Measurements from ENCODE around the gene HS3ST3B1. TPM values are rescaled to one million over a fixed set of nuclear protein-coding genes. Genes with fewer than 3 reads are reported as not detected.

The HS3ST3B1 gene
- total and polyA plus RNA-seq, 2 experiments from 2014 or later = 8.1 to 17.7 TPM

DNA sequence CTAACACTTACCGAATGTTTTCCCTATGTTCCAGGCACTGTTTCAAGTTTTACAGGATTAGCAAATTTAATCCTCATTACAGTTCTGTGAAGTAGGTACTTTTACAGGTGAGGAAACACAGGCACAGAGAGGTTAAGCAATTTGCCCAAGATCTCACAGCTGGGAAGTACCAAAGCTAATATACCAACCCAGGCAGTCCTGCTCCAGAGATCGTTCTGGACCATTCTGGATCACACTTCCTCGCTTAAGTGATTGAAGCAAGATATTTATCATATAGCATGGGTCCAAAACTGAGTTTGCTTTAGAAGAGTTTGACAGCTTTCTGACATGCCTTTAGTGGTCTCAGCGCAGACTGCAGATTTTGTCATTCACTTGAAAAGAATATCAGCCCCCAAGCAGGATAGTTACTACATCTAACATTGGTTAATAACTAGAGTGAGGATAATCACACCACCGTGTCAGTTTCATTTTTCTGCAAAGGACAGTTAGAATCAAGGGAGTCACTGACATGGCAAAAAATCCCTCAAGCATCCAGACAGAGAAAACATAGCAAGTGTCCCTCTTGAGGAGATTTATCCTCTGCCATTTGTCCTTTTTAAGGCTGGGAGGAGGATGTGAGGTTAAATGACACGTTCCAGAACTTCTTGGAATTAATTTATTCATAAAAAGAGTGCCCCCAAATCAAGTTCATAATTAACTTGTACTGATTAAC, 5.1 kb downstream of the HS3ST3B1 start:
- H3F3A ChIP-seq (replicated peaks; ENCODE audit: low read depth) = peaks cover 4% of the 10 kb centered on the region; the same call in 1 of the 2 replicates
- Mint-ChIP-seq H3K27me3 (ENCODE audit: insufficient read depth, low read depth, poor library complexity) (peaks cover 36% of the 10 kb centered on the region), H3K36me3 (ENCODE audit: low read depth) (no peaks in the 10 kb centered on the region), H3K9me3 (no peaks in the 10 kb centered on the region), H3K27ac (no peak overlapping the region), H3K4me3 (peak overlapping the region; percentile 19; the same call in 1 of the 3 replicates), H3K4me1 (peaks cover 58% of the 10 kb centered on the region)
- peaks cover 16% of the 10 kb centered on the region; the same call in 1 of the 2 replicates for H4K20me1 ChIP-seq (replicated peaks; ENCODE audit: insufficient read depth)
- H3K4me1 ChIP-seq (ENCODE audit: insufficient read depth) = peaks cover 65% of the 10 kb centered on the region
- H3K4me2 ChIP-seq = peak overlapping the region; percentile 92
- H3K36me3 ChIP-seq (ENCODE audit: insufficient read depth) = no peaks in the 10 kb centered on the region
- no peak overlapping the region for H3K27ac ChIP-seq (ENCODE audit: low read depth)
- peaks cover 66% of the 10 kb centered on the region for H3K79me2 ChIP-seq (replicated peaks; ENCODE audit: insufficient read depth)
- H3K4me3 ChIP-seq = 0 out of 2 replicates have a peak overlapping the region, but pooled peaks have one; percentile 13
- DNase-seq (ENCODE audit: low spot score) = no peak
- H3K9me2 ChIP-seq (ENCODE audit: insufficient read depth) = no peaks in the 10 kb centered on the region
- H3K27me3 ChIP-seq (ENCODE audit: insufficient read depth) = peaks cover 54% of the 10 kb centered on the region
- no peak overlapping the region for H2AFZ ChIP-seq
- ATAC-seq = no peak
- TF ChIP-seq JUNB (IDR thresholded peaks at IDR 0.05; ENCODE audit: unreplicated experiment) (no peak), ETS1 (IDR thresholded peaks at IDR 0.05) (no peak), EZH2 (IDR thresholded peaks at IDR 0.05; ENCODE audit: low read depth, unreplicated experiment) (no peak), CREB1 (CRISPR knock-in tag; IDR thresholded peaks at IDR 0.05; ENCODE audit: low read depth) (no peak), ZNF114 (CRISPR knock-in tag; IDR thresholded peaks at IDR 0.05) (no peak), NANOG (IDR thresholded peaks at IDR 0.05; ENCODE audit: borderline replicate concordance) (no peak)
- TF ChIP-seq, protein P1, sequence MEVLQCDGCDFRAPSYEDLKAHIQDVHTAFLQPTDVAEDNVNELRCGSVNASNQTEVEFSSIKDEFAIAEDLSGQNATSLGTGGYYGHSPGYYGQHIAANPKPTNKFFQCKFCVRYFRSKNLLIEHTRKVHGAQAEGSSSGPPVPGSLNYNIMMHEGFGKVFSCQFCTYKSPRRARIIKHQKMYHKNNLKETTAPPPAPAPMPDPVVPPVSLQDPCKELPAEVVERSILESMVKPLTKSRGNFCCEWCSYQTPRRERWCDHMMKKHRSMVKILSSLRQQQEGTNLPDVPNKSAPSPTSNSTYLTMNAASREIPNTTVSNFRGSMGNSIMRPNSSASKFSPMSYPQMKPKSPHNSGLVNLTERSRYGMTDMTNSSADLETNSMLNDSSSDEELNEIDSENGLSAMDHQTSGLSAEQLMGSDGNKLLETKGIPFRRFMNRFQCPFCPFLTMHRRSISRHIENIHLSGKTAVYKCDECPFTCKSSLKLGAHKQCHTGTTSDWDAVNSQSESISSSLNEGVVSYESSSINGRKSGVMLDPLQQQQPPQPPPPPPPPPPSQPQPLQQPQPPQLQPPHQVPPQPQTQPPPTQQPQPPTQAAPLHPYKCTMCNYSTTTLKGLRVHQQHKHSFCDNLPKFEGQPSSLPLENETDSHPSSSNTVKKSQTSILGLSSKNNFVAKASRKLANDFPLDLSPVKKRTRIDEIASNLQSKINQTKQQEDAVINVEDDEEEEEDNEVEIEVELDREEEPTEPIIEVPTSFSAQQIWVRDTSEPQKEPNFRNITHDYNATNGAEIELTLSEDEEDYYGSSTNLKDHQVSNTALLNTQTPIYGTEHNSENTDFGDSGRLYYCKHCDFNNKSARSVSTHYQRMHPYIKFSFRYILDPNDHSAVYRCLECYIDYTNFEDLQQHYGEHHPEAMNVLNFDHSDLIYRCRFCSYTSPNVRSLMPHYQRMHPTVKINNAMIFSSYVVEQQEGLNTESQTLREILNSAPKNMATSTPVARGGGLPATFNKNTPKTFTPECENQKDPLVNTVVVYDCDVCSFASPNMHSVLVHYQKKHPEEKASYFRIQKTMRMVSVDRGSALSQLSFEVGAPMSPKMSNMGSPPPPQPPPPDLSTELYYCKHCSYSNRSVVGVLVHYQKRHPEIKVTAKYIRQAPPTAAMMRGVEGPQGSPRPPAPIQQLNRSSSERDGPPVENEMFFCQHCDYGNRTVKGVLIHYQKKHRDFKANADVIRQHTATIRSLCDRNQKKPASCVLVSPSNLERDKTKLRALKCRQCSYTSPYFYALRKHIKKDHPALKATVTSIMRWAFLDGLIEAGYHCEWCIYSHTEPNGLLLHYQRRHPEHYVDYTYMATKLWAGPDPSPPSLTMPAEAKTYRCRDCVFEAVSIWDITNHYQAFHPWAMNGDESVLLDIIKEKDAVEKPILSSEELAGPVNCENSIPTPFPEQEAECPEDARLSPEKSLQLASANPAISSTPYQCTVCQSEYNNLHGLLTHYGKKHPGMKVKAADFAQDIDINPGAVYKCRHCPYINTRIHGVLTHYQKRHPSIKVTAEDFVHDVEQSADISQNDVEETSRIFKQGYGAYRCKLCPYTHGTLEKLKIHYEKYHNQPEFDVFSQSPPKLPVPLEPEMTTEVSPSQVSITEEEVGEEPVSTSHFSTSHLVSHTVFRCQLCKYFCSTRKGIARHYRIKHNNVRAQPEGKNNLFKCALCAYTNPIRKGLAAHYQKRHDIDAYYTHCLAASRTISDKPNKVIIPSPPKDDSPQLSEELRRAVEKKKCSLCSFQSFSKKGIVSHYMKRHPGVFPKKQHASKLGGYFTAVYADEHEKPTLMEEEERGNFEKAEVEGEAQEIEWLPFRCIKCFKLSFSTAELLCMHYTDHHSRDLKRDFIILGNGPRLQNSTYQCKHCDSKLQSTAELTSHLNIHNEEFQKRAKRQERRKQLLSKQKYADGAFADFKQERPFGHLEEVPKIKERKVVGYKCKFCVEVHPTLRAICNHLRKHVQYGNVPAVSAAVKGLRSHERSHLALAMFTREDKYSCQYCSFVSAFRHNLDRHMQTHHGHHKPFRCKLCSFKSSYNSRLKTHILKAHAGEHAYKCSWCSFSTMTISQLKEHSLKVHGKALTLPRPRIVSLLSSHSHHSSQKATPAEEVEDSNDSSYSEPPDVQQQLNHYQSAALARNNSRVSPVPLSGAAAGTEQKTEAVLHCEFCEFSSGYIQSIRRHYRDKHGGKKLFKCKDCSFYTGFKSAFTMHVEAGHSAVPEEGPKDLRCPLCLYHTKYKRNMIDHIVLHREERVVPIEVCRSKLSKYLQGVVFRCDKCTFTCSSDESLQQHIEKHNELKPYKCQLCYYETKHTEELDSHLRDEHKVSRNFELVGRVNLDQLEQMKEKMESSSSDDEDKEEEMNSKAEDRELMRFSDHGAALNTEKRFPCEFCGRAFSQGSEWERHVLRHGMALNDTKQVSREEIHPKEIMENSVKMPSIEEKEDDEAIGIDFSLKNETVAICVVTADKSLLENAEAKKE (CRISPR knock-in tag; IDR thresholded peaks at IDR 0.05) = no peak
- TF ChIP-seq, protein P2, sequence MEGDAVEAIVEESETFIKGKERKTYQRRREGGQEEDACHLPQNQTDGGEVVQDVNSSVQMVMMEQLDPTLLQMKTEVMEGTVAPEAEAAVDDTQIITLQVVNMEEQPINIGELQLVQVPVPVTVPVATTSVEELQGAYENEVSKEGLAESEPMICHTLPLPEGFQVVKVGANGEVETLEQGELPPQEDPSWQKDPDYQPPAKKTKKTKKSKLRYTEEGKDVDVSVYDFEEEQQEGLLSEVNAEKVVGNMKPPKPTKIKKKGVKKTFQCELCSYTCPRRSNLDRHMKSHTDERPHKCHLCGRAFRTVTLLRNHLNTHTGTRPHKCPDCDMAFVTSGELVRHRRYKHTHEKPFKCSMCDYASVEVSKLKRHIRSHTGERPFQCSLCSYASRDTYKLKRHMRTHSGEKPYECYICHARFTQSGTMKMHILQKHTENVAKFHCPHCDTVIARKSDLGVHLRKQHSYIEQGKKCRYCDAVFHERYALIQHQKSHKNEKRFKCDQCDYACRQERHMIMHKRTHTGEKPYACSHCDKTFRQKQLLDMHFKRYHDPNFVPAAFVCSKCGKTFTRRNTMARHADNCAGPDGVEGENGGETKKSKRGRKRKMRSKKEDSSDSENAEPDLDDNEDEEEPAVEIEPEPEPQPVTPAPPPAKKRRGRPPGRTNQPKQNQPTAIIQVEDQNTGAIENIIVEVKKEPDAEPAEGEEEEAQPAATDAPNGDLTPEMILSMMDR (conservative IDR thresholded peaks at IDR 0.05; ENCODE audit: low read depth in 2 of 2) = no peak
